Stimulated activated CD4-positive, alpha-beta T cell treated with anti-CD3 and anti-CD28 coated beads, Interleukin-4, amount 100 ng/mL, for 1 hour (primary cell): ENCODE measurements around the gene MTG1.

Experiments used
- DNase-seq: peaks from one replicate; pipeline ENCODE4 v3.0.0-alpha.2; 2020

The MTG1 gene

GRCh38 chr10:133471300-133472109 lies 77.5 kb downstream of the MTG1 start:
- DNase-seq = no peak
